Measurements from ENCODE around the gene GMPPA. TPM values are rescaled to one million over a fixed set of nuclear protein-coding genes. Genes with fewer than 3 reads are reported as not detected.

Gene GMPPA
- total and polyA plus RNA-seq, 4 donors: 19.0 to 29.8 (median 21.4) TPM

DNA sequence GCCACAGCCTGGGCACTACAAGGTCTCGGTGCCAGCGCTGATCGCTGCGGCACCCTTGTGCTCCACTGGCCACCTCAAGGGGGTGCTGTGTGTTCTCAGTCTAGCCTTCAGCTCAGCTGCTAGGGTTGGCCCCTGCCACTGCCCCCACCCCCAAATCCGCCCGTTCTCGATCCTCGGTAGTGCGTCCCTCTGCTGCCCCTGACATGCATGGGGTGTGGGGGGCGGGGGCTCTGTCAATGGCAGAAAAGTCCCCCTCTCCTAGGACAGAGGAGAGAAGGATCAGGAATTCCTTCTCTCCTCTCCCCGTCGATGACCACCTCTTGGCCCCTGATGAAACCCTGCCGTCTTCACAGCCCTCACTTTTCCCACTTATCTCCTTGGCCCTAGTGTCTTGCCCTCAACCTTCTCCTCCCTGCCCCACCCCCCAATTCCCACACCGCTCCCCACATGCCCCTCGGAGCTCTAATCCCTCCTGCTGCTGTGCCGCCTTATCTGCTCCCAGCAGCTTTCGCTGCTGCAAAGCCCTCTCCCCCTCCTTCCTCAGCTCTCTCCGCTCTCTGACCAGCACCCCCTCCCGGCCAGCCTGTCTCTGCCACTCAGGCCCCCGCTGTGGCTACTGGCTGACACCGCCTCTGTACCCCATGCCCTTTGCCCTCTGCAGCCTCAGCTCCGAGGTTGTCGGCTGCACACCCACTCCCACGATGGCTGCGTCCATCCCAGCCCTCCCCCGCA, 11.3 kb downstream of the GMPPA start:
- Histone ChIP-seq H3K27me3 (ENCODE audit: control insufficient read depth, insufficient read depth, low read length) (peaks cover 33% of the 10 kb centered on the region), H3K4me3 (ENCODE audit: low read depth, low read length) (no peak overlapping the region), H3K9me3 (ENCODE audit: control insufficient read depth, insufficient read depth, low read length) (no peaks in the 10 kb centered on the region), H3K27ac (ENCODE audit: low read depth, low read length) (peak overlapping the region; percentile 22), H3K36me3 (ENCODE audit: control insufficient read depth, insufficient read depth, low read length) (peaks cover 28% of the 10 kb centered on the region), H3K4me1 (ENCODE audit: control insufficient read depth, insufficient read depth, low read length) (peaks cover 98% of the 10 kb centered on the region)
- peak in 2 of 6 donors; percentile 79 to 80 for DNase-seq (ENCODE audit: low read depth in 4 of 6, low spot score in 6 of 6)
- 9% methylated on average over 20 of the region's 26 CpGs for WGBS (ENCODE audit: insufficient coverage)

DNA sequence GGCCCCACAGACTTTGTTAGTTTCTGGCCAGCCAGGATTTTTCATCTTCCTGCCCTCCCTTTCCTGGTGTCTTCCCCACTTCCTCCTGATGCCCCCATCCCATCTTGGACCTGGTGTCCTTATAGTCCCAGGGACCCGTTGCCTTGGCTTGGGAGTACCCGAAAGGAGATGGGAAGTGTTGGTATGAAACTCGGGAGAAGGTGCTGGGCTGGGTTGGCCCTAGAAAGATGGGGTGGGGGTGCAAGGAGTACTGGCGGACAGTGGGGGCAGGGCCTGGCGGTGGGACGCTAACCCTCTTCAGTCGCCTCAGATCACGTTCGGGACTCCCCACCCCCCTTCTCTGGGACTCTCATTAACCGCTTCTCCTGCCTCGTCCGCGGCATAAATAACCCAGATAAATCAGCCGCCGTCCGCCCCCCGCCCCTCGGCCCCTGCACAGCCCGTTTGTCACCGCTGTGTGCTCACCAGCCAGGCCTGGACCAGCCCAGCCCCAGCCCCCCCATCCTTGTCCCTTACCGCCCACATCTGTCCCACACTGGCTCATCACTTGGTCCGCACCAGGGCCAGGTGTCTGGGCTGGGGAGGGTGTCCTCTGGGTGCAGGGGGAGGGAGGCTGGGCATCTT, 11.9 kb downstream of the GMPPA start:
- Histone ChIP-seq H3K9me3 (ENCODE audit: control insufficient read depth, insufficient read depth, low read length) (no peaks in the 10 kb centered on the region), H3K36me3 (ENCODE audit: control insufficient read depth, insufficient read depth, low read length) (peaks cover 22% of the 10 kb centered on the region), H3K4me3 (ENCODE audit: low read depth, low read length) (no peak overlapping the region), H3K27ac (ENCODE audit: low read depth, low read length) (peak overlapping the region; percentile 22), H3K27me3 (ENCODE audit: control insufficient read depth, insufficient read depth, low read length) (peaks cover 33% of the 10 kb centered on the region), H3K4me1 (ENCODE audit: control insufficient read depth, insufficient read depth, low read length) (peaks cover 100% of the 10 kb centered on the region)
- WGBS (ENCODE audit: insufficient coverage): 13% methylated on average over 19 of the region's 22 CpGs
- peak in 1 of 6 donors; percentile 53 for DNase-seq (ENCODE audit: low read depth in 4 of 6, low spot score in 6 of 6)

- Histone ChIP-seq H3K27me3 (ENCODE audit: control insufficient read depth, insufficient read depth, low read length) (peaks cover 36% of the 10 kb centered on the region), H3K4me3 (ENCODE audit: low read depth, low read length) (no peak overlapping the region), H3K4me1 (ENCODE audit: control insufficient read depth, insufficient read depth, low read length) (peaks cover 100% of the 10 kb centered on the region), H3K36me3 (ENCODE audit: control insufficient read depth, insufficient read depth, low read length) (peaks cover 11% of the 10 kb centered on the region), H3K27ac (ENCODE audit: low read depth, low read length) (peak overlapping the region; percentile 42), H3K9me3 (ENCODE audit: control insufficient read depth, insufficient read depth, low read length) (no peaks in the 10 kb centered on the region)
- WGBS (ENCODE audit: insufficient coverage): 37% methylated on average over 8 of the region's 15 CpGs
- DNase-seq (ENCODE audit: low read depth in 4 of 6, low spot score in 6 of 6): peak in 2 of 6 donors; percentile 73 to 81
These were observed 13.0 kb downstream of the GMPPA start for GRCh38 chr2:219511547-219512325.

DNA sequence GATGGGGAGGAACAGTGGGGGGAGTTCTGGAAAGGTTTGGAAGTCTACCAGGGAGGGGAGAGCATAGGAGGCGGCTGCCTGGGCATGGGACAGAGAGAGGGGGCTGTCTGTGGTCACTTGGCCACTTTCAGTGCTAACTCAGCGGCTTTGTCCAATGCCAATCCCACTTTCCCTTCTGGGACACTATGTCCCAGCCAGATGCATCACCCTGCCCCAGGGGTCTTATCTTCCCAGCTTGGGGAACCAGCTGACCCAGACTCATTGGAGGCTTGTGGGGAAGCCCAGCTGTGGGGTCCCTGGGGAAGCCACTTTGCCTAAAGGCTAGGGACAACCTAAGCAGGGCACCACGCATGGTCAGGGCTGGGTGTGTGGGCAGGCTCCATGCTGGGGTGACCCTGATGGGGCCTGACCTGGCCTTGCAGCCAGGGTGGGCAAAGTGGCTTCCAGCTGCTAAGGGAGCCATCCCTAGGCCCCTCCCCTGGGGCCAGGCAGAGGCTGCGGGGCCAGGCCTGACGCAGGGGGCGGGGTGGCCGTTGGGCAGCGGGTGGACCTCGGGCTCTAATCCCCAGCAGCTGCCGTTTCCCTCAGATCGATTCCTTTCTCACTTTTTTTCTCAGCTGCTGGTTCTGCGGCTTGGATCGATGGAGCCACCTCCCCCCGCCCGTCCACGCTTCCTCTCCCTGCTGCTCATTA, 14.0 kb downstream of the GMPPA start:
- WGBS (ENCODE audit: insufficient coverage): 30% methylated on average over 16 of the region's 16 CpGs
- Histone ChIP-seq H3K4me3 (ENCODE audit: low read depth, low read length) (no peak overlapping the region), H3K4me1 (ENCODE audit: control insufficient read depth, insufficient read depth, low read length) (peaks cover 100% of the 10 kb centered on the region), H3K36me3 (ENCODE audit: control insufficient read depth, insufficient read depth, low read length) (peaks cover 2% of the 10 kb centered on the region), H3K27ac (ENCODE audit: low read depth, low read length) (peak overlapping the region; percentile 42), H3K27me3 (ENCODE audit: control insufficient read depth, insufficient read depth, low read length) (peaks cover 36% of the 10 kb centered on the region), H3K9me3 (ENCODE audit: control insufficient read depth, insufficient read depth, low read length) (no peaks in the 10 kb centered on the region)
- DNase-seq (ENCODE audit: low read depth in 4 of 6, low spot score in 6 of 6): peak in 1 of 6 donors; percentile 43

GRCh38 chr2:219513787-219514186, 15.1 kb downstream of the GMPPA start:
- Histone ChIP-seq H3K4me1 (ENCODE audit: control insufficient read depth, insufficient read depth, low read length) (peaks cover 98% of the 10 kb centered on the region), H3K27ac (ENCODE audit: low read depth, low read length) (peak overlapping the region; percentile 45)
- WGBS (ENCODE audit: insufficient coverage): 13% methylated on average over 3 of the region's 4 CpGs

DNA sequence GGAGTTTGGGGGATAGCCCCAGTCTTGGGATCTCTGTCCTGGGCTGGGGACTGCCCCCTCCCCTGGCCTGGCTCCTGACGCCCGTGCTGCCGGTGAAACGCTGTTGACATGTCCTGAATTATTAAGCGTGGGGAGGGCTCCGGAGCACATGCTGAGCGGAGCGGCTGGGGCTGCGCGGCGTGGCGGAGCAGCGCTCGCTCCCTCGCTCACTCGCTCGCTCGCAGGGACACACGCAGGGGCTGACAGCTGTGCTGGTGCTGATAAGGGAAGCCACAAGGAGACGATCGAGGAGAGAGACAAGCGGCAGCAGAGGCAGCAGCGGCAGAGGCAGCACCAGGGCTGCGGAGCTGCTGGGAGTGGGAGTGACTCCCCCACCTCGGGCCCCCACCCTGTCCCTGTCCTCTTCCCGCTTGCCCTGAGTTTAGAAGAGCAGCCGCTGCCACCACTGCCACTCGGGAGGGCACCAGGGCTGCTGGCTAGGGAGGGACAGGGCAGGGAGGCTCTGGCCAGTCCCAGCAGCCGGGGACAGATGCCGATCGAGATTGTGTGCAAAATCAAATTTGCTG, 15.6 kb downstream of the GMPPA start, which contains the start of gene ASIC4:
TSS of gene ASIC4 (plus strand) at position 287 of the 566 bp plus-strand sequence. CDS start at position 530, 243 bp downstream.
- Histone ChIP-seq H3K36me3 (ENCODE audit: control insufficient read depth, insufficient read depth, low read length) (peaks cover 2% of the 10 kb centered on the region), H3K27me3 (ENCODE audit: control insufficient read depth, insufficient read depth, low read length) (peaks cover 36% of the 10 kb centered on the region), H3K9me3 (ENCODE audit: control insufficient read depth, insufficient read depth, low read length) (no peaks in the 10 kb centered on the region), H3K4me3 (ENCODE audit: low read depth, low read length) (peak within 1 kb of the TSS; percentile 9), H3K27ac (ENCODE audit: low read depth, low read length) (peak within 1 kb of the TSS; percentile 45), H3K4me1 (ENCODE audit: control insufficient read depth, insufficient read depth, low read length) (peaks cover 96% of the 10 kb centered on the region)
- 7% methylated on average over 31 of the region's 31 CpGs for WGBS (ENCODE audit: insufficient coverage)
- peak in 2 of 6 donors; percentile 65 to 90 for DNase-seq (ENCODE audit: low read depth in 4 of 6, low spot score in 6 of 6)

More at GRCh38 chr2:219513787-219514186, 15.1 kb downstream of the GMPPA start:
- Histone ChIP-seq H3K27me3 (ENCODE audit: control insufficient read depth, insufficient read depth, low read length) (peaks cover 36% of the 10 kb centered on the region), H3K4me3 (ENCODE audit: low read depth, low read length) (peak overlapping the region; percentile 9), H3K36me3 (ENCODE audit: control insufficient read depth, insufficient read depth, low read length) (peaks cover 2% of the 10 kb centered on the region), H3K9me3 (ENCODE audit: control insufficient read depth, insufficient read depth, low read length) (no peaks in the 10 kb centered on the region)
- DNase-seq (ENCODE audit: low read depth in 4 of 6, low spot score in 6 of 6): peak in 1 of 6 donors; percentile 28

GRCh38 chr2:219514836-219515235, 16.1 kb downstream of the GMPPA start:
- H3K4me1 ChIP-seq (ENCODE audit: control insufficient read depth, insufficient read depth, low read length): peaks cover 96% of the 10 kb centered on the region
- H3K27ac ChIP-seq (ENCODE audit: low read depth, low read length): peak overlapping the region; percentile 45
- H3K4me3 ChIP-seq (ENCODE audit: low read depth, low read length): peak overlapping the region; percentile 9

GRCh38 chr2:219515874-219516629, 17.4 kb downstream of the GMPPA start:
- peak in 2 of 6 donors; percentile 31 to 61 for DNase-seq (ENCODE audit: low read depth in 4 of 6, low spot score in 6 of 6)
- Histone ChIP-seq H3K27ac (ENCODE audit: low read depth, low read length) (peak overlapping the region; percentile 73), H3K36me3 (ENCODE audit: control insufficient read depth, insufficient read depth, low read length) (peaks cover 6% of the 10 kb centered on the region), H3K4me1 (ENCODE audit: control insufficient read depth, insufficient read depth, low read length) (peaks cover 96% of the 10 kb centered on the region), H3K4me3 (ENCODE audit: low read depth, low read length) (peak overlapping the region; percentile 13), H3K27me3 (ENCODE audit: control insufficient read depth, insufficient read depth, low read length) (peaks cover 28% of the 10 kb centered on the region), H3K9me3 (ENCODE audit: control insufficient read depth, insufficient read depth, low read length) (no peaks in the 10 kb centered on the region)
- WGBS (ENCODE audit: insufficient coverage): 69% methylated on average over 17 of the region's 17 CpGs

More at GRCh38 chr2:219514836-219515235, 16.1 kb downstream of the GMPPA start:
- Histone ChIP-seq H3K36me3 (ENCODE audit: control insufficient read depth, insufficient read depth, low read length) (peaks cover 3% of the 10 kb centered on the region), H3K27me3 (ENCODE audit: control insufficient read depth, insufficient read depth, low read length) (peaks cover 36% of the 10 kb centered on the region), H3K9me3 (ENCODE audit: control insufficient read depth, insufficient read depth, low read length) (no peaks in the 10 kb centered on the region)
- DNase-seq (ENCODE audit: low read depth in 4 of 6, low spot score in 6 of 6): no peak
- 83% methylated on average over 20 of the region's 21 CpGs for WGBS (ENCODE audit: insufficient coverage)

All from spinal cord (tissue), 10 donors.